Ecto neural progenitor cell (in vitro differentiated cells): ENCODE data around the gene SLC9A8.
A peak's percentile ranks its signal among the peaks of the same experiment; 100 is the strongest.
"Not testable (repeated sequence)": the region's sequence is repeated elsewhere in the genome, so short reads cannot be mapped to it uniquely, and the experiment has no call there.

ENCODE experiments used
- DNase-seq: peaks from one replicate; pipeline ENCODE4 v3.0.0-alpha.2; 2018; ENCODE audit warnings: low spot score

Gene SLC9A8

DNA sequence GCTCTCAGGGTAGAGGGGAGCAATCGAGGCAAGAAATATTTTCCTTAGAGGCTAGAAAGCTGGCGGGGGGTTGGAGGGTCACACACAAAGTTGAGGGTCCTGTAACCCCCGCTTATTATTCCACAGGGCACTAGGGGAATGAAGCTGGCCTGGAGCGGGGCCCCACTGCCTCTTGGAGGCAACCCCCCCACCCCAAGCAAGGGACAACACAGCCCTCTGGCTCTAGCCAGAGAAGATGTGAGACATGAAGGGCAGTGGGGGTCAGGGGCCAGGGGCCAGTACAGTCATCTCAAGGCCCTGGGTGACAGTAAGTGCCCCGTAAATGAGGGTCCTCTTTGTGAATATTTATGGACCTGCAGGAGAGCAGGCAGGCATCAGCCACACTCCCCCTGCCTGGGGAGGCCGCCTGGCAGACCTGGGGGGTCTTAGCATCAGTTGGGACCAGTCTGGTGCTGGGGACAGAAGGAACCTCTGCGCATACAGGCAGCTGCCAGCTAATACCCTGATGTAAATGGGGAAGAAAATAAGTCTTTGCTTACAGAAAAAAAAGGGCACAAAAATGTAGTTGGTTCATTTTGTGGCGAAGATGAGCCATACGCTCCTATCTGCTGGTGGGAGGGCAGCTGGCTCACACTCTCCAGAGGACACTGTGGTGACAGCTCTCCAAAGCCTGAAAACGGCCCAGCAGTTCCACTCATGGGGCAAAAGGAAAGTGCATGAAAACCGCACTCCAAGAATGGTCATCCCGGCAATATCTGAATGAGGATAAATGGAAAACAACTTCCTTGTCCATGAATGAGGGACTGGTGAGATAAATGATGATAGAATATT, 80.8 kb downstream of the SLC9A8 start:
- no peak for DNase-seq

DNA sequence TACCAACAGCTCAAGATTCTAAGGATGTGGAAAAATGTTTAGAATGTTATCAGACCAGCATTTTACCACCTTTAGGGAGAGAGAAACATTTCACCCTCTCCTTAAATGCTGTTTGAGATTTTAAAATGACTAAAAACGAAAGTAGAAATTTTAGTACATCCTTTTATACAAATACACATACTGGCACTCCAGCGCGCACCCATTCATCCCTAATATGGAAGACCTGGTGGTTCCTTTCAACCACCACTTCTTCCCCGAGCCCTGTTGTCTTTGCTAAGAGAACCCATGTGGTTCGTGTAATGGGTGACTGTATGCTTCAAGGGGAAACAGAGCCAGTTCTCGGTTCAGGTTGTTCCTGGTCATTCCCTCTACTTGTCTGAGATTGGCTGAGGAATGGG, 81.4 kb downstream of the SLC9A8 start:
- DNase-seq: no peak

DNA sequence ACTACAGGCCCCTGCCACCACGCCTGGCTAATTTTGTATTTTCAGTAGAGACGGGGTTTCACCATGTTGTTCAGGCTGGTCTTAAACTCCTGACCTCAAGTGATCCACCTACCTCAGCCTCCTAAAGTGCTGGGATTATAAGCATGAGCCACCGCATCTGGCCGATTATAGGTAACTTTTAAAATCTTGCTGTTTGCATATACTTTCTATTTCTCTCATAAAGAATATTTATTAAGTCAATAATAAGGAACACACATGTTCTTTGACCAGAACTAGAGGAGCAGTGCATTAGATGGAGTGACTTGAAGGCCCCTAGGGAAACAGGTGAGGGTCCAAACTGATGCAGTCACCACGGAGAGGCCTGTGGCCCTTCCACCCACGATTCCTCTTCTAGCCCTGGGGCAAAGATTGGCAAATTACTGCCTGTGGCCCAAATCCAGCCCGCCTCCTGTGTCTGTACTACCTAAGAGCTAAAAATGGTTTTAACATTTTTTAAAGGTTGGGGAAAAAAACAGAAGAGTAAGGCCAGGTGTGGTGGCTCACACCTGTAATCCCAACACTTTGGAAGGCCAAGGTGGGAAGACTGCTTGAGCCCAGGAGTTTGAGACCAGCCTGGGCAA, 83.0 kb downstream of the SLC9A8 start:
- DNase-seq: not testable (repeated sequence)

DNA sequence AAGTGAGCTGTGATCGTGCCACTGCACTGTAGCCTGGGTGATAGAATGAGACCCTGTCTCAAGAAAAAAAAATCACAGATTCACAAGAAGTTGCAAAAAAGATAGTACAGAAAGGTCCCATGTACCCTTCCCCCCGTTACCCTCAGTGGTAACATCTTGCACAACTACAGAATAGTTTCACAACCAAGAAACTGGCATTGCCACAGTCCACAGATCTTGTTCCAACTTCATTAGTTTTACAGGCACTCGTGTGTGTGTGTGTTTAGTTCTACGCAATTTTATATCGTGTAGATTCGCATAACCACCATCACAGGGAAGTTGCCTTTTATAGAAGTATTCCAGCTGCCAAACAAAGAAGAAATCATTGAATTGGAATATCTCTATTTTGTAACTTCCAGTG, 83.6 kb downstream of the SLC9A8 start:
- DNase-seq: no peak

DNA sequence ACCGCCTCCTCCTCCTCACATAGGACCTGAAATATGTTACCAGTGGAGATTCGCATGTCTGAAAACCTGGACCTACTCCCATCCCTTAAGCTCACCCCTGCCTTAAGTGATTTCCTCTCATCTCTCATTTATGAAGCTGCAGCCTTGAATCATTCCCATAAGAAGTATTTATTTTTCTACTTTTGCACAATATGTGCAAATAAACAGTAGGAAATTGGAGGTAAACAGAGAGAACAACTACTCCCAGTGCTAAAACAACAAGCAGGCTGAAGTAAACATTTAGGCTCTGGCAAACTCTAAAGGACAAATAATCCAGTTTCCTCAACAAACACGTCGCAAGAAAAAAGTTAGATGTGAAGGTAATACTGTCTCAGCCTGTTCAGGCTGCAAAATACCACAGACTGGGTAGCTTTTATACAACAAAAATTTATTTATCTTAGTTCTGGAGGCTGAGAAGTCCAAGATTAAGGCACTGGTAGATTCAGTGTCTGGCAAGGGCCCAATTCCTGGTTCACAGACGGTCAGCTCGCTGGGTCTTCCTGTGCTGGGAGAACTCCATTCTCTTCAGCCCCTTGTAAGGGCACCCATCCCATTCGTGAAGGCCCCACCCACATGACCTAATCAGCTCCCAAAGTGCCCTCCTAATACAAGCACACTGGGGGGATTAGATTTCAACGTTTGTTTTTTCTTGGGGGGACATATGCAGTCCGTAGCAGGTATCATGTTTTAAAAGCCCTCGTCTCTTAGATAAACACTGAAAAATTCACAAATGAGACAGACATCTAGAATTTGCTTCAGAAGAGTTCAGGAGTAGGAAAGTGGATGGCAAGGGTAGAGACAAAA, 87.1 kb downstream of the SLC9A8 start:
- DNase-seq: no peak

DNA sequence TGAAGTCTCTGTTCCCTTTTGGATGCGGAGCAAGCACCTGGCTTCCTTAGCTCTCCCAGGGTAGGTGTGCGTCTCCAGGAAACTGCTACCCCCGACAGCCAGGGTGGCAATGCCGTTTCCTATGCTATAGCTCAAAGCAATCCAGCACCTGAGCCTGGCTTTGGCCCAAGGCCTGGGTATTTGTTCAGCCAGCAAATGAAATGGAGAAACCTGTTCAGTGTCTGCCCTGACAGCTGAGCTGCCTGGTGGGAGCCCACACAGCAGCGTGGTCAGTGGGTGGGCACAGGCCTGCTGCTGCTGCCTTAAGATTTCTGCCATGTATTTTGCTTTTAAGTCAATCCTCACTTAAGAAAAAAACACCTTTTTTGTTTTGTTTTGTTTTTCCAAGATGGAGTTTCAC, 89.0 kb downstream of the SLC9A8 start:
- no peak for DNase-seq

DNA sequence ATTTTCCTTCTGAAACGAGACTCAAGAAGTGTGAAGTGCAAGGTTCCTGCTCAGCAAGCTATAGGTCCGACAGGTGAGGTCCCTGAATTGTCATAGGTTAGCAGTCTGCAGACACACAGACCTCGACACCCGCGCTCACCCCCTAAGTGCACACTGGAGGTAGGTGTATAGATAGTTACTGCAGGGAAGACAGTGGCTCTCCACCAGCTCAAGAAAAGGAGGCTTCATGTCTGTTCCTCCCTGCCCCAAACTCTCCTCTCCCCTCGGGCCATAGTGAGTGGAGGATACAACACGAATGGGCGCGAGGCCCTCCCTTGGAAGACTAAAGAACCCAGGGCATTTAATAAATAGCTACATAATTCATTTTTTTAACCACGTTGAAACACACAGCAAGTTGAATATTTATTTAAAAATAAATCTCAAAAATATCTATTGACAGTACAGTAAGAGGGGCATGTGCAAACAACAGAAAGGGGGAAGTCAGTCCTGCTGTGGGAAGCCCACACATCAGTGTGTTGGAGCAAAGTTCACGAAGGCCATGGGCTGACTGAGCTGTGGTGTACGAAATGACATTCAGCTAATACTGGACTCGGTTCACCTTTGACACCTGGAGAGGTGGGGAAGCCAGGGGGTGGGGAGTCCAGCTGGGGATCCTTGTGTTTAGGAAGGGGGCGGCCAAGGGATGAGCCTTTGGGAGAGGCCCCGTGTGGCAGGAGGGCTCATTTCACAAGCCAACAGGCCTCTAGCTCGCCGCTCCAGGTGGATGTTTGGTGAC, 92.0 kb downstream of the SLC9A8 start:
- no peak for DNase-seq

DNA sequence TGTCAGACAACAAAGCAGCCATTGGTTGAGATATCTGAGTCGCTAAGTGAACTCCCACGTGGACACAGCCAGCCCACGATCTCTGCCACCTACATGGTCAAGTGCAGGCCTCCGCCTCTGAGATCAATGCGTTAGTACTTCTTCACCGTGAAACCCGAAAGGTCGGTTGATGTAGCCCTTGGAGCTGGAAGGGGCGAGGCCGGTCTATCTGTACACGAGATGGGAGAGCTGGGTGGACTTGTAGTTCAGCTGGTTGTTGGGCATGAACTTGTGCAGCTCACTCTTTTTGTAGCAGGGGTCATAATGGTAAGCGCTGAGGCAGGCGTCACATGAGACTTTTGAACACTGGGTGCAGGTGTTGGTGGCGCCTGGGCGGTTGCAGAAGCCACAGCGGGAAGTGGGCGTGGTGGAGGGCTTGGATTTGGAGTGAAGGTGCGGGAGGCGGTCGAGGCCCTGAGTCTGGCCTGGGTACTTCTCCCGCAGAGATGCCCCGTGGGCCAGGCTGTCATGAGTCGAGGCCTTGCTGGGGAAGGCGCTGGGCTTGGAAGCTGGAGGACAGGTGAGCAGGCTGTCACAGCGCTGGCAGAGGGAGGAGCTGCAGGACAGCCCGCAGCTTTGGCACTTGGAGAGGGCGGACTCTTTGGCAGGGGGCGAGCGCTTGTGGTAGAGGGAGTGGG, 92.9 kb downstream of the SLC9A8 start:
- no peak for DNase-seq

DNA sequence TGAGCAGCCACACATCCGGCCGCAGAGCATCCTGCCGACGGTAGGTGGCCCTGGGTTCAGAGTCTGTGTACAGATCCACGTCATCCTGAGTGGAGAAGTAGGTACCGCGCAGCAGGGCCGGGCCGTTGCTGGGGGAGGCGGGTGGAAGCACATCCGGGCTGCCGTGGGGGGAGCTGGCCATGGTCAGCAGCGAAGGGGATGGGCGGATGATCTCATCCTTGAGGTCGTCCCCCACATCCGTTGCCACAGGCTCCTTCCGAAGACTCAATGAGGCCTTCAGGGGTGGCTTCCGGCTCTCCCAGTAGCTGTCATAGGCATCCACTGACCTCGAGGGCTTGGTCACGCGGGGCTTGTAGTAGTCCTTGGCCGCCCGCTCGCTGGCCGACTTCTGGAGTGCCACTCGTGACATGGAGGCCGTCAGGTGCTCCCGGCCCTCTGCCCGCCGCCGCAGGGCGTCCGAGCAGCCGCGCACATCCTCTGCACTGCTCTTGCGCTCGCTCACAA, 93.5 kb downstream of the SLC9A8 start:
- no peak for DNase-seq

DNA sequence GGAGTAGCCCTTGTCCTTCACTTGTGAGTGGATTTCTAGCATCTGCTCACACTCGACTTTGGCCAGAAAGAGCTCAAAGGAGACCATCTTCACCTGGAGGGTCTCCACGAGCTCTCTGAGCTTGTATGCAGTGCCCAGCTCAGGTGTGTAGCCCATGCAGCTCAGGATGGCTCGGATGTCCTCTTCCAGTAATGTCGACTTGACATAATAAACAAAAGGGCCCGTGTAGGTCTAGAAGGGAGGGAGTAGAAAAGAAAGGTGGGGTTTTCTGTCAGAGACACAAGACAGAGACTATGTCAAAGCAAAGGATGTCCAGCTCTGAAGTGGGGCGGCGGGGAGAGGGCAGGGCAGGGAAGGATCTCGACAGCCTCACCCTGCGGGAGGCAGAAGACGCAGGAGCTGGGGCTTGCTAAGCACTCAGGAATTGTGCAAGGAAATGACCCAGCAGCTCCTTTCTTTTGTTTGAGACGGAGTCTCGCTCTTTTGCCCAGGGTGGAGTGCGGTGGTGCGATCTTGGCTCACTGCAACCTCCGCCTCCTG, 94.1 kb downstream of the SLC9A8 start:
- DNase-seq: no peak

DNA sequence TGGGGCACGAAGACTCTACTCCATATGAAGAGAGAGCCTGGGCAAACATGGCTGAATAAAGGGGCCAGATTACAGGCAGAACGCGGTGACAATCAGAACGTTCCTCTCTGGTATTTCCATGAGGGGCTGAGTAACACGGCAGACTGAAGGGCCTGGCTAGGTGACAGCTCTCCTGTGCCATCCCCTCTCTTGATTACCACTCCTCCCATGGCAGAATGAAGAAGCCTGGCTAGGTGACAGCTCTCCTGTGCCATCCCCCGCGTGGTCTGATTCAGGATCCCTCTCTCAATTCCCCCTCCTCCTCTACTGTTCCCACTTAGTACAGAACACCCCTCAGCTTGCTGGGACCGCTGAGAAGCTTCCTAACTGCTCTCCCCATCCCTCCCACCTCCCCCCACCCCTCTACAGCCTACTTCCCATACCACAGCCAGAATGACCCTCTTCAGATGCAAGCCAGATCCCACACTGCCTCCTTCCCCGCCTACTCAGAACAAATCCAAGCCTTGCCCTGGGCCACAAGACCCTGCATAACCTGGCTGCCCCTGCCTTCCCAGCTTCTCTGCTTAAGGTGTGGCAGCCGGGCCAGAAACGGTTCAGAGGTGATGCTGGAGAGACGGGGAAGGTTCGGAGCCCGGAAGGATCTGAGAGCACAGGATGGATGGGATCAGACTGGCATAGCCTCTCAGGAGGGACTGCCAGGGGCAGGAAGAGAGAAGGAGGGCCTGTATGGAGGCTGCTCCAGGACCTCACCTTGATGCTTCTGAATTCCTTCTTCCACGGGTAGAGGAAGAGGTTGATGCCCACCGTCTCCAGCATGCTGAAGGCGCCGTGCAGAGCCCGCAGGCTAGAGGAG, 95.0 kb downstream of the SLC9A8 start:
- no peak for DNase-seq

DNA sequence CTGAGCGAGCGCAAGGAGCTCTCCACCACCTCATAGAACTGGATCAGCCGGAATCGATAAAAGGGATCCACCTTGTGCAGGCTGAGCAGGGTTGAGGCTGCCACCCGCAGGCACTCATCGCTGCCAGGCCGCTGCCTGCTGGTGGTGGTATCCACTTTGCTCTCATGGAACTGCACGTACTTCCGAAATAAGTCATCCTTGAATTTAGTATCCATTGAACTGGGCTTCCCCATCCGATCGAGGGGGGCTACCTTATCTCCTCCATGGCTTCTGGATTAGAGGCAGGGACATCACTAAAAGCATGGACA, 95.6 kb downstream of the SLC9A8 start:
- no peak for DNase-seq

DNA sequence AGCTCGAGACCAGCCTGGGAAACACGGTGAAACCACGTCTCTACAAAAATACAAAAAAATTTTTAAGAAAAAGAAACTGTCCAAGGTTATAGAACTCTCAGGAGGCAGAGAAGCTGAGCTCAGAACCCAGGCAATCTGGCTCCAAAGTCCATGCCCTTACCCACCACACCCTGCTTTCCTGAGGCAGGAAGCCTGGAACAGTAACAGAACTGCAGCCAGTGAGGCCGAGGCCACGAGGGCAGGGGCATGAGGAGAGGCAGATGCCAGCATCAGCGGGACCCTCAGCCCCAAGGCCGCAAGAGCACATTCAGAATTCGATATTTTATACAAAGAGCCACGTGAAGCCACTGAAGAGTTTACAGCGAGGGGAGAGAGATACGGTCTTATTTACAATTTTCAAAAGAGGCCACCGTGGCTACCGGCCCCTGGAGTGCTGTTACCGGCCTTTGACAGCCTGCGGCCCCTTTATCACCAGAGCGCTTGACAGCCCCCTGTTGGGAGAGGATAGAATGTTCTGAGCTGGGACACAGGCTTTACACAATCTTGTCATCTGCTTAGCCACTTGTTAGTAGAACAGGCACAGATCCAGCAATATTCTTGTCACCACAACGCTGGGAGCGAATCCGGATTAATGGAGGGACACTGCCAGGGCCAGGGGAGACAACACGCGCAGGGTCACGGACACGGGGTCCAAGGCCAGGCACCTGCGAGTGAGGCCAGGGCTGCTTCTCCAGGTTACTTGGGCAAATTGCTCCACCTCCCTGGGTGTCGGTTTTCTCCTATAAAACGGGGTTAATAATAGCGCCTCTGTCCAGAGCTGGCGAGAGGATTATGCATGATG, 97.1 kb downstream of the SLC9A8 start:
- DNase-seq: no peak

DNA sequence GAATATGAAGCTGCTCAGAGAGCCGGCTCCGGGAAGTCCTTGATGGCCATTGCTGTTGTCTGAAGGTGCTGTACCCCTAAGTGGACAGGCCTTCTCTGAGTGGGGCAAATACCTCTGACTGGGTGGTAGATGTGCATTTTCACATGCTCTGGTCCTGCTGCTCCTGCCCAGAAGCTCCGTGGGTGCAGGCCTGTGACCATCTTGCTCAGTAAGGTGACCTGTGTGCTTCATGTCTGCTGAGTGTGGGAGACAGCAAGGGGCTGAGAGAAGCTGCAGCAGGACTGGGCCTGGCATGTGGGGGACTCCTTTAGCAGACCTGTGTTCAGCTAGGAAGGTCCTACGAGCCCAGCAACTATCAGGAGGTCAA, 97.7 kb downstream of the SLC9A8 start:
- DNase-seq: no peak

DNA sequence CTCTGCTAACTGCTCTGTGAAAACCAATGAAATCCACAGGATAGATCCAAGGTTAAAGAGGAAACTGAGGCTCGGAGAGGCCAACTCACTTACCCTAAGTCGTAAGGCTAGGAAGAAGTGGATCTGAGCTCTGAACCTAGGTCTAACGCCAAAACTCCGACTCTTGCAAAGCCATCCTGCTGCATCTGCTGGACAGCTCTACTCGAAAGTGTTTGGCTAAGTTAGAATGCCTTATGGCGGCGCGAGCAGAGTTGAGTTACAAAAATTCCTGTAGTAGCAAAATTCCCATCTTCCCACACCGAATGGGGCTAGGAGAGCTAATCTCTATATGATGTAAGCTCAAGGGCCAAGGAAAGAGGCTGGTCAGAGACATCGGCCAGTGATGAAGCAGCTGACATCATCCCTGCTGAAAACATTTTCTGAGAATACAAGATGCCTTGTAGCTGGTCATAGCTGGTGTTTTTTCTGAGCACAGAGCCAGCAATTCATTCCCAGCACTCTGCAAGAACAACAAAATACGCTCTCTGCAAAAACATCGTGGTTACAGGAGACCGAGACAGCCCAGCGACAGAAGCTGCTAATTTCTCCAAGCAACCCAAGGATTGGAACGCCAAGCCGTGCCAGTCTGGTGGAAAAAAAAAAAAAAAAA, 100.9 kb downstream of the SLC9A8 start:
- no peak for DNase-seq

DNA sequence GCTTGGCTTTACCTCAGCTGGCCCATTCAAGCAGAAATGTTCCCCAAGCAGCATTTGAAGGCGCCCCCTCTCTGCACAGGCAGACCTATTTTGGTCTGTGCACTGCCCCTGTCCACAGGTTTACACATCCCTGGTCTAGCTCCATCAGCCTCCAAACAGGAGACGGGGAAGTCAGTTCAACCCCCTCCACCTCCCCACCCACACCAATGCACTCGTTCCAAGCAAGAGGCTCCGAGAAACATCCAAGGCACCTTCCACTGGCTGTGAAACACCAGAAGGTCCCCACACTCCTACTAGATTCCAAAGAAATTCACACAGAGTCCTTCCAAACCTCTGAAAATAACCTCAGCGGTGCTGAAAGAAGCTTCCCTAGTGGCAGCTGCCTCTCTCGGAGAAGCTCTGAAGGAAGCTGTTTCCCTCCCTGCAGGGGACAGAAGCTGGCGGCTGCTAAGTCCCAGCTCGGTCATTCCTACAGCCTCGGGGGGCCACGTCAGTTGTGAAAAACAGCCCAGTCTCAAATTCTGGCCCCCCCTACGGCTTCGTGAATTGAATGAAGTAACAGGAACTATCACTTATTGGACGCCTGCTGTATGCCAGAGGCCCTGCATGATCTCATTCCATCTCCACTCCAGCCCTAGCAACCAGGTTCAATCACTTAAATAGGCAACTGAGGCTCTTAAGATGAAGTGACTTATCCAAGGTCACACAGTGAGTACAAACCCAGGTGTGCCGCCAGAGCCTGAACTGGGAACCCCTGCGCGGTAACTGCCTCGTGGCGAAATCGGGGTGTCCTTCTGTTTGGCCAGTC, 101.9 kb downstream of the SLC9A8 start:
- no peak for DNase-seq

DNA sequence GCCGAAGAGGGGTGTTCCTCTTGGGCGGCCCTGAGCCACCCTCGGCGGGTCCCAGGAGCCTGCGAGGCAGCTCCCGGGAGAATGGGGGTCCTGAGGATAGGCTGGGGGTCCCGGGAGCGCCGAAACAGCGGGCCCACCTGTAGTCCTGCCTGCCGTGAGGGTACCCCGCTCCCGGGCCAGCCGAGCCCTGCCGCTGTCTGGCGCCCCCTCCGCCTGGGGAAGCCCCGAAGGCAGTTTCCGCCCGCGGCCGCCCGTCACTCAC, 102.4 kb downstream of the SLC9A8 start:
- DNase-seq: no peak

DNA sequence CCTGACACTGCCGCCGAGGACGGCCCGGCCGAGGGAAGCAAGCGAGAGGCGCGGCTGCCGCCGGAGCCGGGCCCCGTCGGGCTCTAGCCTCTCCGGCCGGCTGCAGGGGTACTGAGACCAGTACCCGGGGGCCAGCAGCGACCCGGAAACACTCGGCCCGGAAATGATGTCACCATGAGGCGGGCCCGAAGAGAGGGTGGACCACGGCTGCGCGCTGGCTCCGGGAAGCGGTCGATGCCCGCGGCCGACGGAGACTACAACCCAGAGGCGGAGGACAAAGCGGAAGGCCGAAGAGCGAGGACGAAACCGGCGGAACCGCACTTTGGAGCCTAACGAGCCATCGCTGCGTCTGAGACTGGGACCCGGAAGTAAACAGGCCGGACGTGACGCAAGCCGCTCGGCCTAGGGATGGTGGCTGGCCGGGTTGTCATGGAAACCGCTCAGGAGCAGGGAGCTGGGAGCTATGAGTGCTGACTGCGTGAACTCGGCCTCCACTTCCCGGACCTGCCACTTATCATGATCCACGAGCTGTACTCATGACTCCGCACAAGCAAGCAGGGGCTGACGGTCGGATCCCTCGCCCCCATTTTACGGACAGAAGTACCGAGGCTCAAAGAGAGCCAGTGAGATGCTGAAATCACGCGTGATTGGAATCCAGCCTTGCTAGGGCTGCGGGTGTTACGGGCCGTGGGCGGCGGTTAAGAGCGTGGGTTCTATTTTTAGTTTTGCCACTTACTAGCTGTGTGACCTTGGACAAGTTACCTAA, 102.9 kb downstream of the SLC9A8 start, which contains the start of gene SPATA2:
Gene SPATA2, minus strand, starts transcription at position 150 of the 766 bp plus-strand sequence. CDS start 7,039 bp downstream, outside the sequence.
- peak; percentile 97 for DNase-seq
